Measurements from ENCODE around the gene SND1. TPM values are rescaled to one million over a fixed set of nuclear protein-coding genes. Genes with fewer than 3 reads are reported as not detected.

SND1 gene
- total and polyA plus RNA-seq, 2 of the 4 experiments (the other 2 are of a cell fraction): 154 to 294 TPM

DNA sequence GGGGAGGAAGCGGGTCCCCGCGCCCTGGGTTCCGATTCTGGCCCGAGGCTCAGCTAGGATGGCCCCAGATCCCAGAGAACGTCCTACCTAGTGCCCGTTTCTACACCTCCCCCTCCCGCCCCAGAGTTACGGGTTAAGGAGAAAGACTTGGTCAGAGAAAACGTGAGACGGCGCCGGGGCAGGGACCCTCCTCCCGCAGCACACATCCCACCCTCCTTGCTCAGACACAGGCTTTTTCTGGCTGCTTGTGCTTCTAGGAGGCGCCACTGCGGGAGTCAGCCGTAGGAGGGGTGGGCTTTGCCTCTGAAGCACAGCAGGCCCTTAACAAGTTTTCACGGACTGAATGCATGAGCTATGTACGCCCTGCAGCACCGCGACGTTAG lies 484.2 kb downstream of the SND1 start:
- ChIA-PET CTCF (interaction anchor here (0.5 to 2.6 kb wide), 15 partner anchors 9 to 420 kb away, joined by 3 to 36 read pairs (median 4); no protein-coding TSS in a partner anchor), POLR2A (ENCODE audit: unreplicated experiment) (no interaction called here)
- no peak overlapping the region for H2BK5ac ChIP-seq (ENCODE audit: low read depth, low read length, poor library complexity, severe bottlenecking)
- H3K79me1 ChIP-seq (ENCODE audit: low read depth in 1 of 2, low read length in 2 of 2): no peaks in the 10 kb centered on the region
- no peak overlapping the region for H2BK15ac ChIP-seq (ENCODE audit: low read depth, low read length)
- no TSS peak for BruUV-seq (replicated peaks)
- intact Hi-C loops (cut with micrococcal nuclease): loop anchor here (1.0 kb wide), 2 partner anchors 73 to 186 kb away; no protein-coding TSS in a partner anchor
- no peak overlapping the region for H3K56ac ChIP-seq (ENCODE audit: extremely low read depth, insufficient read depth, low read length)
- H4K20me1 ChIP-seq (ENCODE audit: insufficient read depth, low read length): no peaks in the 10 kb centered on the region
- dilution Hi-C loops (cut with HindIII; ENCODE audit: low sequenced_read_pairs, unreplicated experiment): no loop called here
- H3K9me3 ChIP-seq (ENCODE audit: control insufficient read depth, insufficient read depth, low read length): peaks cover 4% of the 10 kb centered on the region
- H3K27ac ChIP-seq (ENCODE audit: insufficient read depth, low read length): no peak overlapping the region
- peak overlapping the region; percentile 96 for H3K4me2 ChIP-seq (ENCODE audit: low read depth, low read length)
- 0 out of 2 replicates have a peak overlapping the region, but pooled peaks have one; percentile 33 for H3K23ac ChIP-seq (ENCODE audit: low read depth, low read length)
- H3K4ac ChIP-seq (ENCODE audit: low read depth, low read length): no peak overlapping the region
- ATAC-seq (ENCODE audit: low read depth): peak; percentile 32; the same call in 1 of the 2 replicates
- H3K18ac ChIP-seq (ENCODE audit: low read depth, low read length): no peak overlapping the region
- no peaks in the 10 kb centered on the region; the same call in 1 of the 2 replicates for H3K9me1 ChIP-seq (ENCODE audit: insufficient read depth, low read length)
- H2AFZ ChIP-seq (replicated peaks; ENCODE audit: low read length, poor library complexity): peak overlapping the region; percentile 87
- in situ Hi-C loops (cut with MboI; ENCODE audit: low sequenced_read_pairs): no loop called here
- H3K27me3 ChIP-seq (ENCODE audit: control insufficient read depth, insufficient read depth, low read length): peaks cover 53% of the 10 kb centered on the region
- H4K91ac ChIP-seq (ENCODE audit: insufficient read depth, low read depth, low read length): no peak overlapping the region
- H3K9ac ChIP-seq (ENCODE audit: low read depth, low read length): 0 out of 2 replicates have a peak overlapping the region, but pooled peaks have one; percentile 42
- no peak overlapping the region for H4K8ac ChIP-seq (ENCODE audit: low read depth in 2 of 2, low read length in 2 of 2)
- no peak overlapping the region for H2BK120ac ChIP-seq (ENCODE audit: low read depth, low read length)
- peaks cover 2% of the 10 kb centered on the region; the same call in 1 of the 2 replicates for H3K4me1 ChIP-seq (ENCODE audit: control insufficient read depth, insufficient read depth, low read length)
- H4K5ac ChIP-seq (ENCODE audit: low read depth, low read length): no peak overlapping the region
- no peak for DNase-seq
- H3K14ac ChIP-seq (replicated peaks; ENCODE audit: low read depth, low read length): no peak overlapping the region
- no peak overlapping the region for H2BK20ac ChIP-seq (ENCODE audit: low read depth, low read length)
- no peaks in the 10 kb centered on the region for H3K36me3 ChIP-seq (ENCODE audit: control insufficient read depth, insufficient read depth, low read length)
- no peak overlapping the region for H2AK5ac ChIP-seq (ENCODE audit: low read depth, low read length)
- TF ChIP-seq NFE2L2 (IDR thresholded peaks at IDR 0.05; ENCODE audit: low read depth, low read length) (no peak), CEBPB (IDR thresholded peaks at IDR 0.05; ENCODE audit: low read depth, low read length) (no peak), RCOR1 (IDR thresholded peaks at IDR 0.05; ENCODE audit: insufficient replicate concordance, low read length) (no peak), MXI1 (IDR thresholded peaks at IDR 0.05; ENCODE audit: borderline replicate concordance, low read depth, low read length) (no peak), BHLHE40 (IDR thresholded peaks at IDR 0.05; ENCODE audit: low read depth, low read length) (no peak), POLR2A (IDR thresholded peaks at IDR 0.05; ENCODE audit: low read depth, low read length) (no peak), RAD21 (IDR thresholded peaks at IDR 0.05; ENCODE audit: low read length) (no peak), SMC3 (IDR thresholded peaks at IDR 0.05; ENCODE audit: low read depth, low read length) (no peak)
- TF ChIP-seq, protein P1, sequence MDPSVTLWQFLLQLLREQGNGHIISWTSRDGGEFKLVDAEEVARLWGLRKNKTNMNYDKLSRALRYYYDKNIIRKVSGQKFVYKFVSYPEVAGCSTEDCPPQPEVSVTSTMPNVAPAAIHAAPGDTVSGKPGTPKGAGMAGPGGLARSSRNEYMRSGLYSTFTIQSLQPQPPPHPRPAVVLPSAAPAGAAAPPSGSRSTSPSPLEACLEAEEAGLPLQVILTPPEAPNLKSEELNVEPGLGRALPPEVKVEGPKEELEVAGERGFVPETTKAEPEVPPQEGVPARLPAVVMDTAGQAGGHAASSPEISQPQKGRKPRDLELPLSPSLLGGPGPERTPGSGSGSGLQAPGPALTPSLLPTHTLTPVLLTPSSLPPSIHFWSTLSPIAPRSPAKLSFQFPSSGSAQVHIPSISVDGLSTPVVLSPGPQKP (IDR thresholded peaks at IDR 0.05; ENCODE audit: borderline replicate concordance, low read depth, low read length): no peak
- H2AK9ac ChIP-seq (replicated peaks; ENCODE audit: low read depth, low read length, poor library complexity): no peak overlapping the region
- peak overlapping the region; percentile 61 for H3K4me3 ChIP-seq (ENCODE audit: insufficient read depth, low read depth, low read length)
- no CpG with 5 or more reads among the region's 22 CpGs for WGBS, 2 experiments (ENCODE audit: extremely low coverage in 2 of 2, insufficient read length in 1 of 2)
